ENCODE data around the gene TTC28.

The TTC28 gene

DNA sequence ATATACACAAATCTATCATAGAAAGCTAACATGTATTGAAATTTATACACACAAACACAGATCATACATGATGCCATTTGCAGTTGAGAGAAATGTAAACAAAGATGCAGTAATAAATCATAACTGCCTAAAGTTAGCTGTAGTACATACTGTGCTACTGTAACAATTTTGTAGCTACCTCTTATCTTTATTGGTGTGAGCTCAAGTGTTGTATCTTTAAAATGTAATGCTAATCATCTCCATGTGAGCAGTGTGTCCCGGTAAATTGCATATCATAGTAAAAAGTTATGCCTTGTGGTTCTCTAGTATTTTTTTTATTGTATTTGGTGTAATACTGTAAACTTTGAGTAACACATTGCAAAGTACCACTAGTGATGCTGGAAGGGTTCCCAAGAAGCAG lies 743.7 kb downstream of the TTC28 start:
- DNase-seq = no peak

DNA sequence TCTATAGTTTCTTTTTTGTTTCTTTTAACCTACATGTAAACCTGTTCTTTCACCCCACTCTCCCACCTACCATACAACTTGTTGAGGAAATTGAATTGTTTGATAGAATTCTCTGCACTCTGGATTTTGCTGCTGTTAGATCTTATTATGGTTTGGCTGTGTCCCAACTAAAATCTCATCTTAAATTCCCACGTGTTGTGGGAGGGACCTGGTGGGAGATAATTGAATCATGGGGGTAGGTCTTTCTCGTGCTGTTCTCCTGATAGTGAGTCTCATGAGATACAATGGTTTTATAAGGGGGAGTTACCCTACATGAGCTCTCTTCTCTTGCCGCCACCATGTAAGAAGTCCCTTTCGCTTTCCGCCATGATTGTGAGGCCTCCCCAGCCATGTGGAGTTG lies 745.6 kb downstream of the TTC28 start:
- DNase-seq = no peak

DNA sequence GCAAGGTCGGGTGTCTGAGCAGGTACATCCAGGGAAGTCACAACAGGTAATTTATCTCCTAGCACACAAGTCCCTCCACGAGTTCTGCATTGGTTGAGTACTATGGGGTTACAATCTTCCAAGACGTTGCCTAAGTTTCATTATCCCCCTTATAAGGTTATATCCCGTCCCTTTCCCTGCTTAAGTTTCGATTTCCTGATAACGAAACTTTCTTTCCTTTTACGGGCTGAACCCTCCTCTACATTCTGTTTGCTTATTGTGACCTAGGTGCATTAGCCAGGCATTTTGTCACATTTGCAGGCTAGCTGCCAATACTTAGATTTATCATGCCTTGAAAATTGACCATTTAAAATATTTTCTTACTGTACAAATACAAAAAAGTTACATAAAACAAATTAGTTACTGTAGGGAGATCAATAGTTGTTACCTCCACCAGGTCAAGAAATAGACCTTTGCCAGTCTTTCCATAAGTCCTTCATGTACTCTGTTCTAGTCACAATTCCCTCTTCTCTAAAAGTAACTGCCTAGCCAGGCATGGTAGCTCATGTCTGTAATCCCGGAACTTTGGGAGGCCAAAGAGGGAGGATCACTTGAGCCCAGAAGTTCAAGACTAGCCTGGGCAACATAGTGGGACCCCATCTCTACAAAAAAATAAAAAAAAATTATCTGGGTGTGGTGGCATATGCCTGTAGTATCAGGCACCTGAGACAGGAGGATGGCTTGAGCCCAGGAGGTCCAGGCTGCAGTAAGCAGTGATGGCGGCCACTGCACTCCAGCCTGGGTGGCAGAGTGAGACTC lies 746.3 kb downstream of the TTC28 start:
- no peak for DNase-seq

DNA sequence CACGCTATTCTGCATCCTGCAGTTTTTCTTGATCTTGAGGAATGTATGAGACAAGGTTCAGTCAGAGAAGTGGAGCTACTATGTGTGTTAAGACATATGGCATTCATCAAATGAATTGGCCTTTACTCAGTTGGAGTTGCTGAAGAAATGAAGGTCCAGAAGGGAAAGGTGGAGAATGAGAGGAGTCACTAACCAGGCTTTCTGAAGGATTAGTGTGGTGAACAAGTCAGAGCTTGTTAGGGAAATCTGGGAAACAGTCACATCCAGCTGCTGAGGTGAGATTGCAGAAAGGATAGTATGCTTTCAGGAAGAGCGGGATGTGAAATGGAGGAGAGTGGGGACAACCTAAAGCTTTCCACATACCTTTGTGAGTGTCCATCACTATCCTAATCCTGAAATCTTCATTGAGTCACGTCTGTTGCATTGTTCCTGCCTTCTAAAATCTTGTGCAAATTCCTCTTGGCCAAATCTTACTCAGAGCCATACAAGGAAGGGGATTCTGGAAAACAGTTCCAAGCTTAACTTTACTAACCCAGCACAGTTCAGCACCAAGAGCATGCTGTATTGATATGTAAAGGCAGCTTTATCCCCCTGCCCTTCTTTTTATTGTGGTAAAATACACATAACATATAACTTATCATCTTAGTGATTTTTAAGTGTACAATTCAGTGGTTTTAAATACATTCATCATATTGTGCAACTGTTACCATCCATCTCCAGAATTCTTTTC lies 749.1 kb downstream of the TTC28 start:
- DNase-seq = no peak

Measured in CD4-positive, alpha-beta T cell treated with Interleukin-12 subunit alpha and Interleukin-12 subunit beta, for 1 hour (primary cell).